GM23338 (cell line): ENCODE data around the gene PDE7B. TPM values are rescaled to one million over a fixed set of nuclear protein-coding genes. Genes with fewer than 3 reads are reported as not detected.
"Not testable (repeated sequence)": the region's sequence is repeated elsewhere in the genome, so short reads cannot be mapped to it uniquely, and the experiment has no call there.

Experiments used
- ATAC-seq: fragments of 200-7000 bp; cut with Tn5 transposase; 3 replicates; pipeline ENCODE4 v1.9.1; 2020
- DNase-seq: peaks from one replicate; pipeline ENCODE4 v3.0.0-alpha.2; 2015; ENCODE audit warnings: low spot score
- H2AFZ ChIP-seq: fragments of 200-600 bp; sonication (generic); 2 replicates; pipeline ENCODE4 v1.8.0; 2016; ENCODE audit warnings: antibody characterized with exemption, mild to moderate bottlenecking, moderate library complexity
- H3F3A ChIP-seq: fragments of 200-600 bp; sonication (generic); replicated peaks from 2 replicates; pipeline ENCODE4 v1.8.0; 2017; ENCODE audit warnings: antibody characterized with exemption, mixed run types, low read depth
- H3K27ac ChIP-seq: fragments of 200-600 bp; sonication (generic); 2 replicates; pipeline ENCODE4 v1.6.1; 2016; ENCODE audit warnings: low read depth
- H3K27me3 ChIP-seq: fragments of 200-600 bp; sonication (generic); 2 replicates; pipeline ENCODE4 v1.8.0; 2016; ENCODE audit warnings: mild to moderate bottlenecking, mixed run types, moderate library complexity; ENCODE audit not compliant: insufficient read depth
- H3K36me3 ChIP-seq: fragments of 200-600 bp; sonication (generic); 2 replicates; pipeline ENCODE4 v1.8.0; 2016; ENCODE audit warnings: mild to moderate bottlenecking; ENCODE audit not compliant: insufficient read depth
- H3K4me1 ChIP-seq: fragments of 200-600 bp; sonication (generic); 2 replicates; pipeline ENCODE4 v1.8.0; 2016; ENCODE audit warnings: mild to moderate bottlenecking, moderate library complexity; ENCODE audit not compliant: insufficient read depth
- H3K4me2 ChIP-seq: fragments of 200-600 bp; sonication (generic); 2 replicates; pipeline ENCODE4 v1.7.1; 2017; ENCODE audit warnings: mixed run types
- H3K4me3 ChIP-seq: fragments of 200-600 bp; sonication (generic); 2 replicates; pipeline ENCODE4 v1.6.1; 2016; ENCODE audit warnings: mixed run types
- H3K79me2 ChIP-seq: fragments of 200-600 bp; sonication (generic); replicated peaks from 2 replicates; pipeline ENCODE4 v1.8.0; 2017; ENCODE audit warnings: mild to moderate bottlenecking; ENCODE audit not compliant: insufficient read depth
- H3K9me2 ChIP-seq: fragments of 200-600 bp; sonication (generic); 2 replicates; pipeline ENCODE4 v1.8.0; 2017; ENCODE audit not compliant: insufficient read depth
- H4K20me1 ChIP-seq: fragments of 200-600 bp; sonication (generic); replicated peaks from 2 replicates; pipeline ENCODE4 v1.8.0; 2017; ENCODE audit warnings: mild to moderate bottlenecking; ENCODE audit not compliant: insufficient read depth
- H3K27ac Mint-ChIP-seq: 2 replicates; pipeline ENCODE4 v1.8.0; 2020; ENCODE audit warnings: inconsistent platforms, mild to moderate bottlenecking, moderate library complexity, mixed read lengths
- H3K27me3 Mint-ChIP-seq: 3 replicates; pipeline ENCODE4 v1.8.0; 2022; ENCODE audit warnings: low read depth, mild to moderate bottlenecking, moderate library complexity, mixed read lengths, inconsistent platforms; ENCODE audit not compliant: insufficient read depth, poor library complexity
- H3K36me3 Mint-ChIP-seq: 3 replicates; pipeline ENCODE4 v1.8.0; 2021; ENCODE audit warnings: low read depth, mild to moderate bottlenecking, inconsistent platforms, moderate library complexity, mixed read lengths
- H3K4me1 Mint-ChIP-seq: 3 replicates; pipeline ENCODE4 v1.8.0; 2020; ENCODE audit warnings: mild to moderate bottlenecking, inconsistent platforms, mixed read lengths
- H3K4me3 Mint-ChIP-seq: 3 replicates; pipeline ENCODE4 v1.8.0; 2021; ENCODE audit warnings: moderate library complexity, mild to moderate bottlenecking, inconsistent platforms, mixed read lengths
- H3K9me3 Mint-ChIP-seq: 3 replicates; pipeline ENCODE4 v1.8.0; 2020; ENCODE audit warnings: moderate library complexity, mild to moderate bottlenecking, inconsistent platforms, mixed read lengths
- CREB1 ChIP-seq: fragments of 250-450 bp; sonication (Bioruptor Pico); IDR thresholded peaks from 2 replicates; pipeline ENCODE4 v1.5.0; 2020; ENCODE audit warnings: low read depth, mild to moderate bottlenecking, moderate library complexity
- ETS1 ChIP-seq: IDR thresholded peaks from 2 replicates; pipeline ENCODE4 v1.6.1; 2016; ENCODE audit warnings: antibody characterized with exemption
- EZH2 ChIP-seq: fragments of 200-600 bp; sonication (generic); IDR thresholded peaks from one replicate; pipeline ENCODE4 v1.8.0; 2017; ENCODE audit warnings: antibody characterized with exemption, mild to moderate bottlenecking, low read depth; ENCODE audit not compliant: unreplicated experiment
- EZH2phosphoT487 ChIP-seq: fragments of 200-600 bp; sonication (generic); IDR thresholded peaks from one replicate; pipeline ENCODE4 v1.8.1; 2018; ENCODE audit warnings: antibody characterized with exemption; ENCODE audit not compliant: unreplicated experiment
- JUNB ChIP-seq: IDR thresholded peaks from one replicate; pipeline ENCODE4 v1.6.1; 2016; ENCODE audit warnings: antibody characterized with exemption; ENCODE audit not compliant: unreplicated experiment
- POLR2AphosphoS5 ChIP-seq: IDR thresholded peaks from 2 replicates; pipeline ENCODE4 v1.6.1; 2016; ENCODE audit warnings: antibody characterized with exemption, low read depth
- REST ChIP-seq: IDR thresholded peaks from one replicate; pipeline ENCODE4 v1.6.1; 2018; ENCODE audit warnings: antibody characterized with exemption; ENCODE audit not compliant: unreplicated experiment
- polyA plus RNA-seq: library from polyadenylated mRNA; unstranded; fragments of >200 nt; fragmentation: Nextera tagmentation; extraction: Ambion mirVana; gene quantifications from 2 replicates; pipeline ENCODE4 v1.2.1, GENCODE V29; 2016
- total RNA-seq: library from RNA; depleted of rRNA; stranded (reverse); fragments of >200 nt; shearing (Covaris generic); gene quantifications from 2 replicates; pipeline ENCODE4 v1.2.3, GENCODE V29; 2014
- TF ChIP-seq, protein P1 (sequence below), 2 experiments: fragments of 200-600 bp in 1 of 2; sonication (generic) in 1 of 2; conservative IDR thresholded peaks; 2 replicates each; pipeline versions ENCODE4 v1.5.1 to v1.6.1; 2016 to 2017; ENCODE audit warnings: antibody characterized with exemption in 2 of 2, low read depth in 2 of 2, mild to moderate bottlenecking in 2 of 2, moderate library complexity in 1 of 2
- TF ChIP-seq, protein P2 (sequence below): fragments of 250-450 bp; sonication (Bioruptor Pico); IDR thresholded peaks from 2 replicates; pipeline ENCODE4 v1.5.0; 2020; ENCODE audit warnings: mild to moderate bottlenecking, moderate library complexity

The PDE7B gene
- total and polyA plus RNA-seq, 2 experiments from 2014 or later, result 0.07 TPM; not detected in 1

GRCh38 chr6:136105797-136106196 is 254.3 kb downstream of the PDE7B start:
- H3K27ac Mint-ChIP-seq, H3K4me2 ChIP-seq, H3F3A ChIP-seq, DNase-seq, H3K9me2 ChIP-seq, H3K36me3 ChIP-seq, H2AFZ ChIP-seq, H3K4me3 ChIP-seq, H3K9me3 Mint-ChIP-seq, H3K79me2 ChIP-seq, H3K36me3 Mint-ChIP-seq, ATAC-seq, H4K20me1 ChIP-seq, H3K27ac ChIP-seq, H3K4me3 Mint-ChIP-seq: not testable (repeated sequence)
- Mint-ChIP-seq H3K27me3 (peaks cover 87% of the 10 kb centered on the region), H3K4me1 (peaks cover 29% of the 10 kb centered on the region)
- peaks cover 85% of the 10 kb centered on the region for H3K27me3 ChIP-seq
- H3K4me1 ChIP-seq, result peaks cover 34% of the 10 kb centered on the region

DNA sequence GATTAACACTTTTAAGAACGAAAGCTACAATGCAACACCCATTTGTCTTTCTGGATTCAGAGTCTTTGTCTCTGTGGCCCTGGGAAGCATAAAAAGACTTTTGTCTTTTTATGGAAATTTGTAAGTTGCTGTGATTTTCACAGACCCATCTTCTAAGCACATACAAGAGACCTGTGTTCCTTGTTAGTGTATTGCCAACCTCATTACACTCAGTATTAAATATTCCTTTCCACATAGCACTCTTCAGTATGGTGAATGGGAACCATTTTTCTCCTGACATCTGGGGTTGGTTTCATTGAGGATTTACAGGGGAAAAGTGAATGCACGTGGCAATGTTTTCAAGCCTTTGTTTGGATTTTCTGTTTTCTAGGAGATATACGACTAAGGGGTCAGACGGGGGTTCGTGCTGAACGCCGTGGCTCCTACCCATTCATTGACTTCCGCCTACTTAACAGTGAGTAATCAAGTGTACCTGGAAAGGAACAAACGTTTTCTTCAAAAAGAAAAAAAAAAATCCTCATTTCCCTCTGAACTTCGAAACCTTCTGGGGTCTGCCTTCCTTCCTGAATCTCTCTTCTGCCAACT is 257.0 kb downstream of the PDE7B start:
- Mint-ChIP-seq H3K4me3 (no peak overlapping the region), H3K27me3 (peaks cover 61% of the 10 kb centered on the region), H3K9me3 (no peaks in the 10 kb centered on the region), H3K27ac (no peak overlapping the region), H3K4me1 (peaks cover 19% of the 10 kb centered on the region), H3K36me3 (no peaks in the 10 kb centered on the region)
- Histone ChIP-seq H2AFZ (0 out of 2 replicates have a peak overlapping the region, but pooled peaks have one; percentile 23), H3K4me2 (no peak overlapping the region), H3K36me3 (no peaks in the 10 kb centered on the region), H4K20me1 (no peaks in the 10 kb centered on the region; the same call in 1 of the 2 replicates), H3K27ac (no peak overlapping the region), H3K27me3 (peaks cover 58% of the 10 kb centered on the region), H3F3A (no peaks in the 10 kb centered on the region), H3K4me1 (peaks cover 15% of the 10 kb centered on the region), H3K79me2 (no peaks in the 10 kb centered on the region), H3K9me2 (no peaks in the 10 kb centered on the region), H3K4me3 (no peak overlapping the region)
- ATAC-seq (no peak), DNase-seq (no peak)
- TF ChIP-seq EZH2phosphoT487 (no peak), EZH2 (no peak), REST (no peak), POLR2AphosphoS5 (no peak), JUNB (no peak), CREB1 (CRISPR knock-in tag) (no peak), ETS1 (no peak)
- TF ChIP-seq, protein P1, sequence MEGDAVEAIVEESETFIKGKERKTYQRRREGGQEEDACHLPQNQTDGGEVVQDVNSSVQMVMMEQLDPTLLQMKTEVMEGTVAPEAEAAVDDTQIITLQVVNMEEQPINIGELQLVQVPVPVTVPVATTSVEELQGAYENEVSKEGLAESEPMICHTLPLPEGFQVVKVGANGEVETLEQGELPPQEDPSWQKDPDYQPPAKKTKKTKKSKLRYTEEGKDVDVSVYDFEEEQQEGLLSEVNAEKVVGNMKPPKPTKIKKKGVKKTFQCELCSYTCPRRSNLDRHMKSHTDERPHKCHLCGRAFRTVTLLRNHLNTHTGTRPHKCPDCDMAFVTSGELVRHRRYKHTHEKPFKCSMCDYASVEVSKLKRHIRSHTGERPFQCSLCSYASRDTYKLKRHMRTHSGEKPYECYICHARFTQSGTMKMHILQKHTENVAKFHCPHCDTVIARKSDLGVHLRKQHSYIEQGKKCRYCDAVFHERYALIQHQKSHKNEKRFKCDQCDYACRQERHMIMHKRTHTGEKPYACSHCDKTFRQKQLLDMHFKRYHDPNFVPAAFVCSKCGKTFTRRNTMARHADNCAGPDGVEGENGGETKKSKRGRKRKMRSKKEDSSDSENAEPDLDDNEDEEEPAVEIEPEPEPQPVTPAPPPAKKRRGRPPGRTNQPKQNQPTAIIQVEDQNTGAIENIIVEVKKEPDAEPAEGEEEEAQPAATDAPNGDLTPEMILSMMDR (conservative IDR thresholded peaks at IDR 0.05; ENCODE audit: low read depth in 2 of 2), result no peak
- TF ChIP-seq, protein P2, sequence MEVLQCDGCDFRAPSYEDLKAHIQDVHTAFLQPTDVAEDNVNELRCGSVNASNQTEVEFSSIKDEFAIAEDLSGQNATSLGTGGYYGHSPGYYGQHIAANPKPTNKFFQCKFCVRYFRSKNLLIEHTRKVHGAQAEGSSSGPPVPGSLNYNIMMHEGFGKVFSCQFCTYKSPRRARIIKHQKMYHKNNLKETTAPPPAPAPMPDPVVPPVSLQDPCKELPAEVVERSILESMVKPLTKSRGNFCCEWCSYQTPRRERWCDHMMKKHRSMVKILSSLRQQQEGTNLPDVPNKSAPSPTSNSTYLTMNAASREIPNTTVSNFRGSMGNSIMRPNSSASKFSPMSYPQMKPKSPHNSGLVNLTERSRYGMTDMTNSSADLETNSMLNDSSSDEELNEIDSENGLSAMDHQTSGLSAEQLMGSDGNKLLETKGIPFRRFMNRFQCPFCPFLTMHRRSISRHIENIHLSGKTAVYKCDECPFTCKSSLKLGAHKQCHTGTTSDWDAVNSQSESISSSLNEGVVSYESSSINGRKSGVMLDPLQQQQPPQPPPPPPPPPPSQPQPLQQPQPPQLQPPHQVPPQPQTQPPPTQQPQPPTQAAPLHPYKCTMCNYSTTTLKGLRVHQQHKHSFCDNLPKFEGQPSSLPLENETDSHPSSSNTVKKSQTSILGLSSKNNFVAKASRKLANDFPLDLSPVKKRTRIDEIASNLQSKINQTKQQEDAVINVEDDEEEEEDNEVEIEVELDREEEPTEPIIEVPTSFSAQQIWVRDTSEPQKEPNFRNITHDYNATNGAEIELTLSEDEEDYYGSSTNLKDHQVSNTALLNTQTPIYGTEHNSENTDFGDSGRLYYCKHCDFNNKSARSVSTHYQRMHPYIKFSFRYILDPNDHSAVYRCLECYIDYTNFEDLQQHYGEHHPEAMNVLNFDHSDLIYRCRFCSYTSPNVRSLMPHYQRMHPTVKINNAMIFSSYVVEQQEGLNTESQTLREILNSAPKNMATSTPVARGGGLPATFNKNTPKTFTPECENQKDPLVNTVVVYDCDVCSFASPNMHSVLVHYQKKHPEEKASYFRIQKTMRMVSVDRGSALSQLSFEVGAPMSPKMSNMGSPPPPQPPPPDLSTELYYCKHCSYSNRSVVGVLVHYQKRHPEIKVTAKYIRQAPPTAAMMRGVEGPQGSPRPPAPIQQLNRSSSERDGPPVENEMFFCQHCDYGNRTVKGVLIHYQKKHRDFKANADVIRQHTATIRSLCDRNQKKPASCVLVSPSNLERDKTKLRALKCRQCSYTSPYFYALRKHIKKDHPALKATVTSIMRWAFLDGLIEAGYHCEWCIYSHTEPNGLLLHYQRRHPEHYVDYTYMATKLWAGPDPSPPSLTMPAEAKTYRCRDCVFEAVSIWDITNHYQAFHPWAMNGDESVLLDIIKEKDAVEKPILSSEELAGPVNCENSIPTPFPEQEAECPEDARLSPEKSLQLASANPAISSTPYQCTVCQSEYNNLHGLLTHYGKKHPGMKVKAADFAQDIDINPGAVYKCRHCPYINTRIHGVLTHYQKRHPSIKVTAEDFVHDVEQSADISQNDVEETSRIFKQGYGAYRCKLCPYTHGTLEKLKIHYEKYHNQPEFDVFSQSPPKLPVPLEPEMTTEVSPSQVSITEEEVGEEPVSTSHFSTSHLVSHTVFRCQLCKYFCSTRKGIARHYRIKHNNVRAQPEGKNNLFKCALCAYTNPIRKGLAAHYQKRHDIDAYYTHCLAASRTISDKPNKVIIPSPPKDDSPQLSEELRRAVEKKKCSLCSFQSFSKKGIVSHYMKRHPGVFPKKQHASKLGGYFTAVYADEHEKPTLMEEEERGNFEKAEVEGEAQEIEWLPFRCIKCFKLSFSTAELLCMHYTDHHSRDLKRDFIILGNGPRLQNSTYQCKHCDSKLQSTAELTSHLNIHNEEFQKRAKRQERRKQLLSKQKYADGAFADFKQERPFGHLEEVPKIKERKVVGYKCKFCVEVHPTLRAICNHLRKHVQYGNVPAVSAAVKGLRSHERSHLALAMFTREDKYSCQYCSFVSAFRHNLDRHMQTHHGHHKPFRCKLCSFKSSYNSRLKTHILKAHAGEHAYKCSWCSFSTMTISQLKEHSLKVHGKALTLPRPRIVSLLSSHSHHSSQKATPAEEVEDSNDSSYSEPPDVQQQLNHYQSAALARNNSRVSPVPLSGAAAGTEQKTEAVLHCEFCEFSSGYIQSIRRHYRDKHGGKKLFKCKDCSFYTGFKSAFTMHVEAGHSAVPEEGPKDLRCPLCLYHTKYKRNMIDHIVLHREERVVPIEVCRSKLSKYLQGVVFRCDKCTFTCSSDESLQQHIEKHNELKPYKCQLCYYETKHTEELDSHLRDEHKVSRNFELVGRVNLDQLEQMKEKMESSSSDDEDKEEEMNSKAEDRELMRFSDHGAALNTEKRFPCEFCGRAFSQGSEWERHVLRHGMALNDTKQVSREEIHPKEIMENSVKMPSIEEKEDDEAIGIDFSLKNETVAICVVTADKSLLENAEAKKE (CRISPR knock-in tag), result no peak
